HG02885 (cell line): ENCODE data around the gene C1QA.

Source experiments
- ATAC-seq: cut with Tn5 transposase; IDR thresholded peaks from one replicate; pipeline ENCODE4 v1.9.1; 2021; ENCODE audit warnings: mild to moderate bottlenecking; ENCODE audit not compliant: unreplicated experiment, poor library complexity

Gene C1QA

DNA sequence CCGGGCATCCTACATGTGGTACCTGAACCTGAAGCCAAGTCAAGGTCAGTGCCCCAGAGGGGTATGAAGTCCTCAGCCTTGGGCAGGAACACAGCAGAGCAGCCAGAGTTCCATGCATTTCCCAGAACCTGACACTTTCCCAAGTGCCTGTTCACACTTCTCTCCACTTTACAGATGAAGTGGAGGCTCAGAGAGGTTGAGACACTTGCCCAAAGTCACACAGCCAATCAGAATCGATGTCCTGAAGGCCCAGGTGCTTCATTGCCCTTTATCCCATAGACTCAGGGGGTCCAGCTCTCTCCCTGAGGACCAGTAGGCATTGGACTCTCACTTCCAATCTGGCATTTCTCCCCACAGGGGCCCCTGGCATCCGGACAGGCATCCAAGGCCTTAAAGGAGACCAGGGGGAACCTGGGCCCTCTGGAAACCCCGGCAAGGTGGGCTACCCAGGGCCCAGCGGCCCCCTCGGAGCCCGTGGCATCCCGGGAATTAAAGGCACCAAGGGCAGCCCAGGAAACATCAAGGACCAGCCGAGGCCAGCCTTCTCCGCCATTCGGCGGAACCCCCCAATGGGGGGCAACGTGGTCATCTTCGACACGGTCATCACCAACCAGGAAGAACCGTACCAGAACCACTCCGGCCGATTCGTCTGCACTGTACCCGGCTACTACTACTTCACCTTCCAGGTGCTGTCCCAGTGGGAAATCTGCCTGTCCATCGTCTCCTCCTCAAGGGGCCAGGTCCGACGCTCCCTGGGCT lies 2.2 kb downstream of the C1QA start:
- no peak for ATAC-seq

GRCh38 chr1:22639286-22639685 lies 2.9 kb downstream of the C1QA start:
- ATAC-seq = no peak

DNA sequence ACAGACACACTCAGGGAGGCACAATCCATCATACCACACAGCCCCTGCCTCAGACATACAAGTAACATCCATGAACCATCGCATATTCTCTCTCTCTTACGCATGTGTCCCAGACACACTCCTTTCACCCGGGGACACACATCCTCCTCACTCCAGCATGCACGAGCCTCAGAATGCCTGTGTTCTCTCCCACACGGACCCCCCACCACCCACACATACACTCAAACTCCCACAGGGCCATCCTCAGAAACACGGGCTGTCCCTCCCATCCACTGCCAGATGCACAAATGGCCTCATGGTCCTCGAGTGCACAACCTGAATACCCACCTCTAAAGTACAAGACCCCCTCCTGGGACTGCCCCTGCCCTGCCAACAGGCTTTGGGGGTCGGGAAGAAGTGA lies 4.8 kb downstream of the C1QA start:
- no peak for ATAC-seq

GRCh38 chr1:22641906-22642636 lies 5.6 kb downstream of the C1QA start:
- ATAC-seq = no peak

DNA sequence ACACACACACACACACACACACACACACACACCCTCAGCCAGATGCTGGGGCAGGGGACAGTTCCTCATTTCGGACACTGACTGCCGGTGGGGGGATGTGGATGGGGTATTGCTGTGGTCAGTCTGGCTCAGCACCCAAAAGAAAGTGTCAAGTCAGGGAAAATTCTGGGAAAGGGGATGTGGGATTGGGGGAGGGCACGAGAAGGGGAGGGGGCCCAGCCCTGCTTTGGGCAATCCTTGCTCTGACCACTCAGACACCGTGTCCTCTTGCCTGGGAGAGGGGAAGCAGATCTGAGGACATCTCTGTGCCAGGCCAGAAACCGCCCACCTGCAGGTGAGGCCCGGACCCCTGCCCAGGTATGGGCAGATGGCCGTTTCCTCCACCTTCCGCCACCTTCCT lies 7.0 kb downstream of the C1QA start, which contains the start of gene C1QC:
Gene C1QC, plus strand, starts transcription at position 253 of the 400 bp plus-strand sequence. CDS start 391 bp downstream, outside the sequence.
- no peak for ATAC-seq

GRCh38 chr1:22643928-22644327 lies 7.5 kb downstream of the C1QA start:
- ATAC-seq = no peak

- no peak for ATAC-seq
These were observed 9.5 kb downstream of the C1QA start for GRCh38 chr1:22645931-22646330.

GRCh38 chr1:22646384-22646783 lies 10.0 kb downstream of the C1QA start:
- no peak for ATAC-seq

GRCh38 chr1:22650089-22650693 lies 13.8 kb downstream of the C1QA start:
- ATAC-seq = no peak

DNA sequence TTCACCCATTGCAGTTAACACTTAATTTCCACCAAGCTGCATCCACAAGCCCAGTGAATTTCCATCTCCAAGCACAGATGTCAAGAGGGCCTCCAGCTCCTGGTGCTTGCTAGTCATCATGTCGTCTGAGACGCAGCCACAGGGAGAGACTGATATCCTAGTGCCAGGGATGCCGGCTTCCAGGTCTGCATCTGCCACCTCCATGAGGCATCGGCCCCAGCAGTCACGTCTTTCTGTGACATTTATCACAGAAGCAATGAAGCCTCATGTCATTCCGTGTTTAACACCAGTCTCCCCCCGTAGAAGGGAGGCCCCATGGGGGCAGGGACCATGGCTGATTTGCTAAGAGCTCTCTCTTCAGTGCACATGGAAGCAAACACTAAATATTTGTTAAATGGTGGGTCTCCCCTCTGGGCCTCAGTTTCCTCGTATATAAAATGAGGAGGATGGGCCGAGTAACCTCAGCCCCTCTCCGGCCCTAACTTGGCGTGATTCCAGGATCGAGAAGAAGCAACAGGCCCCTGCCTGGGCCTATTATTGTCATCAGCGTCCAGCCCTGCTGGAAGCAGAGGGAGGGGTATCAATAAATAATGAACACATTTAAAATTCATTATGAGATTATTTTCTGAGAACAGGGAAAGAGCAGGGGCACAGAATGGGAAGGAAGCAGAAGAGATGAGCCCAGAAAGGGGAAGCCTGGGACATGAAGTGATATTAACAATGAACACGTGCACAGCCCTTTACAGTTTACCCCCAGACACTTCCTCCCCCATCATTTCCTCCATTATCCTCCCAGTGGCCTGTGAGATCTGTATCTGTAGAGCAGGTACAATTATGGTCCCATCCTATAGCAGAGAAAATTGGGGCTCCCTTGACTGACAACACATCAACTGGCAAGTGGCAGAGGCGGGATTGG lies 15.8 kb downstream of the C1QA start:
- no peak for ATAC-seq

DNA sequence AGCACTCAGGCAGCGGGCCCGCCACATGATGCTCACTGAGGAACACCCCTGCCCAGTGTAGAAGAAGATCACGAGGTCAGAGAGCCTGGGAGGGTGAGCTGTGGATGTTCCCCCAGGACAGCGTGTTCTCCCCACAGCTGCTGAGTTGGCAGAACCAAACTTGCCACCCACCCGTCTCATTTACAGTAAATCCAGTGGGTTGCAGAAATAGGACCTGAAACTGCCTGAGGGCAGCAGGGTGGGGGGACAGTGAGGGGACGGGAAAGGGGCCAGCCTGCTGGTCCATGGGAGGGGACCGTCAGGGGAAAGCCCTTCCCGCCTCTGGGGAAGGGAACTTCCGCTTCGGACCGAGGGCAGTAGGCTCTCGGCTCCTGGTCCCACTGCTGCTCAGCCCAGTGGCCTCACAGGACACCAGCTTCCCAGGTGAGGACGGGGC lies 16.5 kb downstream of the C1QA start, which contains the start of gene C1QB:
Gene C1QB, plus strand, starts transcription at position 356 of the 436 bp plus-strand sequence. CDS start 6,227 bp downstream, outside the sequence.
- ATAC-seq = no peak

DNA sequence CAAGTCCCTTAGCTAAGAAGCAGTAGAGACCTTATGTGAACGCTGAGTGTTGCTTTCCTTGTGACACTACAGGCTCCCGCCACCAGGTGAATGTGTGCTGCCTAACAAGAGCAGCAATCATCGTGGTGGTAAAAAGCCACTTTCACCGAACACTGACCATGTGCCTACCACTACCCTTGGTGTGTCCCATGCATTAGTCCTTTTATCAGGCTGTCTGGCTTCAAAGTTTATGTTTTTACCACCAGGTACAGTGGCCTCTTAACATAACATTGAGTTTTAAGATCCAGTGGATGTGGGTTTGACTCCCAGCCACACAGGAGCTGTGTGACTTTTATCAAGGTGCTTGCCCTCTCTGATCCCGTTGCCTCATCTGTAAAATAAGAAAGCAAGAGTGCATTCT lies 18.3 kb downstream of the C1QA start:
- no peak for ATAC-seq

DNA sequence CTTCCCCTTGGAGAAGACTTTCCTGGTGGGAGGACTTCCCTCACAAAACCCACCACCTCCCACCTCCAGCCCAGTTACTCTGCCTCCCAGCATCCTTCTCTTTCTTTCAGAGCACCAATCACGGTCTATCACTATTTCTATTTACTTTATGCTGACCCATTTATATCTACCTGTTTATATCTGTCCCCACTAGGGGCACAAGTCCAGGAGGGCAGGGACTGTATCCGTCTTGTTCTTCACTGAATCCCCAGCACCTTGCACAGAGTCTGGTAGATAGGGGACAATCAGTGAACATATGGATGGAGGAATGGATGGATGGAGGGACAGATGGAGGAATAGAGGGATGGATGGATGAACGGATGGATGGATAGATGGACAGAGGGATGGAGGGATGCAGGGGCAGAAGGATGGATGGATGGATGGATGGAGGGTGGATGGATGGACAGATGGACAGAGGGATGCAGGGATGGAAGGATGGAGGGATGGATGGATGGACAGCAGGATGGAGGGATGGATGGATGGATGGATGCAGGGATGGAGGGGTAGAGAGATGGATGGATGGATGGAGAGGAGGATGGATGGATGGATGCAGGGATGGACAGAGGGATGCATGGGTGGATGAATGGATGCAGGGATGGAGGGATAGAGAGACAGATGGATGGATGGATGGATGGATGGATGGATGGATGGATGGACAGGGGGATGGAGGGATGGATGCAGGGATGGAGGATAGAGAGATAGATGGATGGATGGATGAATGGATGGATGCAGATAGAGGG lies 22.1 kb downstream of the C1QA start:
- no peak for ATAC-seq

GRCh38 chr1:22660716-22661241 lies 24.4 kb downstream of the C1QA start:
- no peak for ATAC-seq

DNA sequence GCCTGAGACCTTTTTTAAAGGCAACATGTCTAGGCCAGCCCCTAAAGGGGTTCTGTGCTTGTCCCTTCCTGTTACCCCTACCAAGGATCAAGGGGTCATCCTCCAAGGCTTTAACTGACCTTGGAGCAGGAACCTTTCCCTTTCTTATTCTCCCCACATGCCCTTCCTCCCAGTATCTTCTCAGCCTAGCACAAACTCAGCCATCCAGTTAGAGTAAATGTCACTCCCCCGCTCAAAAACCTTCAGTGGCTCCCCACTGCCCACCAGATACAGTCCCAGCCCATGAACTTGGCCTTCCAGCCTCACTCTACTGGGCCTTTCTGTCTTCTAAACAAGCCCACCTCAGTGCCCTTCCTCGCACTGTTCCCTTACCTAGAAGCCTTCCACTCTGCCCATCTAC lies 25.5 kb downstream of the C1QA start:
- no peak for ATAC-seq

- ATAC-seq = no peak
These were observed 25.9 kb downstream of the C1QA start for GRCh38 chr1:22662318-22662717.

GRCh38 chr1:22662986-22663408 lies 26.6 kb downstream of the C1QA start:
- no peak for ATAC-seq

DNA sequence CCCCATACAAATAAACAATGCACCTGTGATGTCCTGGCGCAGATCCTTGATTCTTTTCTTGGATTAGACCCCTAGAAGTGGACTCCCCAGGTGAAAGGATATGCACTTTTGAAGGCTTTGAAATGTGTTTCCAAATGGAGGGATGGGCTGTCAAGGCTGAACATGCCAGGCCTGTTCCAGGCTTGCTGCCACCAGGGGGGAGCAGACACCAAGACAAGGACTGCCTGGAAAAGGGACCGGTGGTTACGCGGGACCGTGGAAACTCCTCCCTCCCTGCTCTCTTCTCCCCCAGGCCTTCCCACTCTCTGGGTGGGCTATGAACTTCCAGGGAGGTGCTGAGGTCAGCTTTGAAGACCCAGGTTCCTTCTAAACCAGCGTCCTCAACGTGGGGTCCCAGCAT lies 29.3 kb downstream of the C1QA start:
- no peak for ATAC-seq

- ATAC-seq = no peak
These were observed 30.0 kb downstream of the C1QA start for GRCh38 chr1:22666412-22666811.
